ENCODE results near the gene BECN2.
A peak's percentile ranks its signal among the peaks of the same experiment; 100 is the strongest.
"Not testable (repeated sequence)": the region's sequence is repeated elsewhere in the genome, so short reads cannot be mapped to it uniquely, and the experiment has no call there.

The BECN2 gene

DNA sequence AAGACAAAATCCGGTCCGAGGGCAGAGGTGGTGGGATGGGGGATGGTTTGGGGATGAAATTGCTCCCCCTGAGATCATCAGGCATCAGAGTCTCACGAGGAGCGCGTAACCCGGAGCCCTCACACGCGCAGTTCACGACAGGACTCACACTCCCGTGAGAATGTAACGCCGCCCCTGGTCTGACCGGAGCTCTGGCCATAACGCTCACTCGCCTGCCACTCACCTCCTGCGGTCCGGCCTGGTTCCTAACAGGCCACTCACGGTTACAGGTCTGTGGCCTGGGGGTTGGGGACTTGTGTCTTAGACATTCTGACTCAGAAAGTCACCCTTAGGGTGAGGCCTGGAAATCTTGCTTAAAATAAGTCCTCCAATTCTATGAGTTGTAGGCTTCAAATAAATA is 21.5 kb downstream of the BECN2 start:
- no peak for DNase-seq (ENCODE audit: low read depth, low spot score)

- no peak for DNase-seq (ENCODE audit: low read depth, low spot score)
Measured at GRCh38 chr1:241979926-241980325, 22.4 kb downstream of the BECN2 start.

GRCh38 chr1:241985787-241986186 is 28.2 kb downstream of the BECN2 start:
- no peak for DNase-seq (ENCODE audit: low read depth, low spot score)

DNA sequence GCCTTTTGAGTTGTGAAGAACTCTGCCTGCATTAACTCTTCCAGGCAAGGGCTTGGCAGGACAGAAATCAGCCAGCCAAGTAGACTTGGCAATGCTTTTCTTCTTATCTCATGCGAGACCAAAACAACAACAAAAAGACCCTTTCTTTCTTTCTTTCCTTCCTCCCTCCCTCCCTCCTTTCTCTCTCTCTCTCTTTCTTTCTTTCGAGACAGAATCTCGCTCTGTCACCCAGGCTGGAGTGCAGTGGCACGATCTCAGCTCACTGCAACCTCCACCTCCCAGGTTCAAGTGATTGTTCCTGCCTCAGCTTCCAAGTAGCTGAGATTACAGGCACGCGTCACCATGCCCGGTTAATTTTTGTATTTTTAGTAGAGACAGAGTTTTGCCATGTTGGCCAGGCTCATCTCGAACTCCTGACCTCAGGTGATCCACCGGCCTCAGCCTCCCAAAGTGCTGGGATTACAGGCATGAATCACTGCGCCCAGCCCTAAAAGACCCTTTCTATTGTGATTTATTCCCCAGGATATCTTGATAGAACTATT is 30.9 kb downstream of the BECN2 start:
- DNase-seq (ENCODE audit: low read depth, low spot score) = not testable (repeated sequence)

DNA sequence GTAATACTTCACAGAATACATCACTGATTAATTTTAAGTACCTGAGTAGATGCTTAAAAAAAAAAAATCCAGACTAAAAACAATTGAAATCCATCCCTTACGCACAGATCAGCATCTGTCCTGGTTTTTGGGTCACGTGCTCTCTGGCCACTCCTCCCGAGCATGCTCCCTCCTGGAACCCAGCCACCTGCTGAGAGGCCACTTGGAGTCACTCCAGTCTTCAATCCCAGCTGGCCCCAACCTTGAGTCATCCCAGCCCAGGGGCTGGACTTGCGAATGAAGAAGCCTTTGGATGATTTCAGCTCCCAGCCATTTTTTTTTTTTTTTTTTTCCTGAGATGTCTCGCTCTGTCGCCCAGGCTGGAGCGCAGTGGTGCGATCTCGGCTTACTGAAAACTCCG is 32.5 kb downstream of the BECN2 start:
- DNase-seq (ENCODE audit: low read depth, low spot score) = peak; percentile 7

GRCh38 chr1:241992734-241993133 is 35.2 kb downstream of the BECN2 start:
- no peak for DNase-seq (ENCODE audit: low read depth, low spot score)

DNA sequence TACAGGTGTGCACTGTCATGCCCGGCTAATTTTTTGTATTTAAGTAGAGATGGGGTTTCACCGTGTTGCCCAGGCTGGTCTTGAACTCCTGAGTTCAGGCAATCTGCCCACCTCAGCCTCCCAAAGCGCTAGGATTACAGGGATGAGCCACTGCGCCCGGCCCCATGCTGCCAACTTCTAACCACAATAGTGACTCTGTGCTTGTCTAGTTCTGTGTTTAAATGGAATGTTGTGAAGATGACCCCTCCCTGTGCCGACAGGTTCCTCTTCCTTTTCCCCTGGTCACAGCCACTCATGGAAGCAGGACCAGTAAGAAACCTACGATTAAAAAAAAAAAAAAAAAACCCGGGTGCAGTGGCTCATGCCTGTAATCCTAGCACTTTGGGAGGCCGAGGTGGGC is 36.6 kb downstream of the BECN2 start:
- no peak for DNase-seq (ENCODE audit: low read depth, low spot score)

DNA sequence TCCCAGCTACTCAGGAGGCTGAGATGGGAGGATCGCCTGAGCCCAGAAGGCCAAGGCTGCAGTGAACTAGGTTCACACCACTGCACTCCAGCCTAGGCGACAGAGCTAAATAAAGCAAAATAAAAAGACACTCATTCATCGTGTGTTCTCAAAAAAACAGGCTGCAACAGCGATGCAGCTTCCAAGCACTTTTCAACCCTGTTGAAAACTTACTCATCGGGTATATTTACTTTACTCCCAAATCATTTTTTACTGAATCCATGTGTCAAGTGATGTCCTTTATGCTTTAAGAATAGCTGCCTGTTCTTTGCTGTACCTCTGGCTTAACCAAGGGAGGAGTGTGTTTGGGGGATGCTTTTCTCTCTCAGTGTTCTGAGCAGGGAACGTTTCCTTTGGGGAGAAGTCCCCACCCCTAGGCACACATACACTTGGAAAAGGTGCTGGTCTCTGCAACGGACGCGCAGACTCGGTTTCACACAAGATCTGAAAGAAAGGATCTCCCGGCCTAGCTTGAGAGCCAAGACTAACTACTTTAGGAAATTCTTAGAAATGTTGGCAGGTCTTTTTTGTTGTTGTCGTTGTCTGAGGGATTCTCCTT is 39.9 kb downstream of the BECN2 start:
- DNase-seq (ENCODE audit: low read depth, low spot score) = no peak

DNA sequence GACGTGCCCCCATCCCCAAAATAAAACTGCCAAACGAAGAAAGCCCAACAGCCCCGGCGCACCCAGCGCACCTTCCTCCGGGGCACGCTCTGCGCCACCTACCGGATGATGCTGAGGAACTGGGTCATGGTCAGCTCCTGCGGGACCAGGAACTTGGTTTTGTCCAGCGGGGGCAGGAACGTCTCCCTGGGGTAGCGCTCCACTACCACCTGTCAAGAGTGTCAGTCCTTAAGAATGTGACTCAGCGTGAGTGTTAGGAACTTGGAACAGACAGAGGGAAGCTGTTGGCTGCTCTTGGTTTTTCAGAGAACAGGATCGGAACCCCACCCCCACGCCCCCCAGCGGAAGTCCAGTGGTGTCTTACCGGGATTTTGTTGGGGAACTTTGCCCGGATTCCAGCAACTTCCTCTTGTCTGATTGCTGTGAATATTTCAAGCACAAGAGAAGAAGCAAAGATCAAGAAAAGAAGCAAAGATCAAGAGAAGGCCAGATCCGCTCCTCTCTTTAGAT is 40.9 kb downstream of the BECN2 start:
- DNase-seq (ENCODE audit: low read depth, low spot score) = no peak

- DNase-seq (ENCODE audit: low read depth, low spot score) = no peak
Measured at GRCh38 chr1:241999026-241999425, 41.5 kb downstream of the BECN2 start, which contains the start of gene MAP1LC3C. Gene MAP1LC3C, minus strand, starts transcription at chr1:241999098. Its CDS starts 90 bp downstream, at chr1:241999008.

GRCh38 chr1:242000434-242000833 is 42.9 kb downstream of the BECN2 start:
- no peak for DNase-seq (ENCODE audit: low read depth, low spot score)

- no peak for DNase-seq (ENCODE audit: low read depth, low spot score)
Measured at GRCh38 chr1:242002072-242002471, 44.5 kb downstream of the BECN2 start.

DNA sequence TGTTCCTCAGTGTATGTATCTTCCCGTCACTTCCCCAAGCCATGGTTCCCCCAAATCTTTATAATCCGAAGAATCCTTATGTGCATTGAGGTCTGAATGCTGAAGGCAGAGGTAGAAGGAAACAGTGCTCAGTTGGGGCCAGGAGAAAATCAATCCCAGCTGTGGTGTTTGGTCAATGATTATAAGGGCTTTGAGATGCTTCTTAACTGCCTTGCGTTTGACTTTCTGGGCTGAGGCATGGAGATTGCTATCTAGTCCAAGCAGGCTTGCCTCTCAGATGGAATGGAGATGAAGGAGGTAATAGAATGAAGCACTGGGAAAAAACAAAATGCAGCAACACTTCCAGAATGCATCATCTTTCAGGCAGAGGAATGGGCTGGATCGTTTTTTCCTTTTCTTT is 44.9 kb downstream of the BECN2 start:
- no peak for DNase-seq (ENCODE audit: low read depth, low spot score)

DNA sequence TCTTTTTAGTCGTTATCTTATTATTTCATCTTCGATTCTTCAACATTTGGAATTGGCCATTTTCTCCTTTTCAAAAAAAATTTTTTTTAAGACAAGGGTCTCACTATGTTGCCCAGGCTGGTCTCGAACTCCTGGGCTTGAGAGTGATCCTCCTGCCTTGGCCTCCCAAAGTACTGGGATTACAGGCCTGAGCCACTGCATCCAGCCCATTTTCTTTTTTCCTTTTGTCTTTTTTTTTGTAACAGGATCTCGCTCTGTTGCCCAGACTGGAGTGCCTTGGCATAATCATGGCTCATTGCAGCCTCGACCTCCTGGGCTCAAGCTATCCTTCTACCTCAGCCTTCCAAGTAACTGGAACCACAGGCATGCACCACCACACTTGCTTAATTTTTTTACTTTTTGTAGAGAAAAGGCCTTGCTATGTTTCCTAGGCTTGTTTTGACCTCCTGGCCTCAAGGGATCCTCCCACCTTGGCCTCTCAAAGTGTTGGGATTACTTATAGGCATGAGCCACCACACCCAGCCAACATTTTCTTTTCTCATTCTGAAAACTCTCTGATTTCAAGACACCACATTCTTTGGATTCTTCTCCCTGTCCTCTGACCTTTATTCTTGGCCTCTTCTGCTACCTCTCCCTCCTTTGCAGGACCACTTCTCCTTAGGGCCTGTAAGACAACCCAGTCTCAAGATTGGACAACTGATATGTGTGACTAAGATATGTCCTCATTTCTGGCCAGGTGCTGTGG is 47.4 kb downstream of the BECN2 start:
- DNase-seq (ENCODE audit: low read depth, low spot score) = no peak

- no peak for DNase-seq (ENCODE audit: low read depth, low spot score)
Measured at GRCh38 chr1:242005866-242006535, 48.4 kb downstream of the BECN2 start.

- no peak for DNase-seq (ENCODE audit: low read depth, low spot score)
Measured at GRCh38 chr1:242006976-242007375, 49.4 kb downstream of the BECN2 start.

All from iPS DF 19.7 (cell line).